Measurements from ENCODE around the gene GALNT18. TPM values are rescaled to one million over a fixed set of nuclear protein-coding genes. Genes with fewer than 3 reads are reported as not detected.

The GALNT18 gene
- total RNA-seq, 1 donor from 2014 or later, result 38.4 TPM

GRCh38 chr11:11605181-11605580, 16.6 kb downstream of the GALNT18 start:
- H3K27me3 Mint-ChIP-seq (ENCODE audit: low read depth), result no peaks in the 10 kb centered on the region

GRCh38 chr11:11604370-11604990, 17.3 kb downstream of the GALNT18 start:
- Mint-ChIP-seq H3K4me1 (ENCODE audit: low read depth) (peaks cover 39% of the 10 kb centered on the region), H3K27me3 (ENCODE audit: low read depth) (no peaks in the 10 kb centered on the region), H3K36me3 (ENCODE audit: low read depth) (peaks cover 9% of the 10 kb centered on the region), H3K4me3 (ENCODE audit: unreplicated experiment) (no peak overlapping the region), H3K27ac (ENCODE audit: unreplicated experiment) (peak overlapping the region; percentile 24), H3K9me3 (ENCODE audit: low read depth) (no peaks in the 10 kb centered on the region)
- DNase-seq (ENCODE audit: low spot score), result no peak
- TF ChIP-seq CTCF (IDR thresholded peaks at IDR 0.05), result no peak

More at GRCh38 chr11:11605181-11605580, 16.6 kb downstream of the GALNT18 start:
- H3K36me3 Mint-ChIP-seq (ENCODE audit: low read depth), result peaks cover 9% of the 10 kb centered on the region
- no peak overlapping the region for H3K4me3 Mint-ChIP-seq (ENCODE audit: unreplicated experiment)
- no peaks in the 10 kb centered on the region for H3K9me3 Mint-ChIP-seq (ENCODE audit: low read depth)
- DNase-seq (ENCODE audit: low spot score), result no peak
- no peak overlapping the region for H3K27ac Mint-ChIP-seq (ENCODE audit: unreplicated experiment)
- H3K4me1 Mint-ChIP-seq (ENCODE audit: low read depth), result peaks cover 45% of the 10 kb centered on the region
- TF ChIP-seq CTCF (IDR thresholded peaks at IDR 0.05), result no peak

GRCh38 chr11:11602011-11602410, 19.8 kb downstream of the GALNT18 start:
- H3K27me3 Mint-ChIP-seq (ENCODE audit: low read depth), result no peaks in the 10 kb centered on the region
- H3K9me3 Mint-ChIP-seq (ENCODE audit: low read depth), result no peaks in the 10 kb centered on the region
- DNase-seq (ENCODE audit: low spot score), result no peak
- no peak for TF ChIP-seq CTCF (IDR thresholded peaks at IDR 0.05)
- no peak overlapping the region for H3K4me3 Mint-ChIP-seq (ENCODE audit: unreplicated experiment)
- peaks cover 11% of the 10 kb centered on the region for H3K36me3 Mint-ChIP-seq (ENCODE audit: low read depth)
- peaks cover 16% of the 10 kb centered on the region for H3K4me1 Mint-ChIP-seq (ENCODE audit: low read depth)
- no peak overlapping the region for H3K27ac Mint-ChIP-seq (ENCODE audit: unreplicated experiment)

GRCh38 chr11:11600288-11600687, 21.5 kb downstream of the GALNT18 start:
- Mint-ChIP-seq H3K27me3 (ENCODE audit: low read depth) (no peaks in the 10 kb centered on the region), H3K4me3 (ENCODE audit: unreplicated experiment) (no peak overlapping the region), H3K4me1 (ENCODE audit: low read depth) (peaks cover 11% of the 10 kb centered on the region), H3K36me3 (ENCODE audit: low read depth) (peaks cover 11% of the 10 kb centered on the region), H3K9me3 (ENCODE audit: low read depth) (no peaks in the 10 kb centered on the region), H3K27ac (ENCODE audit: unreplicated experiment) (no peak overlapping the region)
- no peak for DNase-seq (ENCODE audit: low spot score)
- TF ChIP-seq CTCF (IDR thresholded peaks at IDR 0.05), result no peak

GRCh38 chr11:11598243-11598642, 23.6 kb downstream of the GALNT18 start:
- Mint-ChIP-seq H3K27me3 (ENCODE audit: low read depth) (no peaks in the 10 kb centered on the region), H3K36me3 (ENCODE audit: low read depth) (peaks cover 11% of the 10 kb centered on the region), H3K27ac (ENCODE audit: unreplicated experiment) (no peak overlapping the region), H3K4me1 (ENCODE audit: low read depth) (peaks cover 7% of the 10 kb centered on the region), H3K4me3 (ENCODE audit: unreplicated experiment) (no peak overlapping the region), H3K9me3 (ENCODE audit: low read depth) (no peaks in the 10 kb centered on the region)
- TF ChIP-seq CTCF (IDR thresholded peaks at IDR 0.05), result no peak
- no peak for DNase-seq (ENCODE audit: low spot score)
